K562 (cell line): Measurements from ENCODE around the gene VIM. TPM values are rescaled to one million over a fixed set of nuclear protein-coding genes. Genes with fewer than 3 reads are reported as not detected.

ENCODE experiments used
- BMI1 ChIP-seq: fragments of 150-350 bp; IDR thresholded peaks from 2 replicates; pipeline ENCODE4 v1.6.1; 2014; ENCODE audit warnings: low read length
- CC2D1A ChIP-seq: fragments of 450-650 bp; IDR thresholded peaks from 2 replicates; pipeline ENCODE4 v1.6.1; 2017; ENCODE audit warnings: mild to moderate bottlenecking
- CCNT2 ChIP-seq: IDR thresholded peaks from 2 replicates; pipeline ENCODE4 v1.6.1; 2011; ENCODE audit warnings: borderline replicate concordance, low read depth, mild to moderate bottlenecking, moderate library complexity, mixed read lengths, low read length; ENCODE audit not compliant: insufficient read length; ENCODE audit errors: extremely low read depth
- CREB1 ChIP-seq, 2 experiments: sonication (generic) in 1 of 2; formaldehyde crosslinking in 1 of 2; IDR thresholded peaks; 2 replicates each; pipeline versions ENCODE4 v1.6.1 to v1.8.0; 2012 to 2022; ENCODE audit warnings: inconsistent platforms in 1 of 2, mild to moderate bottlenecking in 1 of 2, missing genetic modification reagents in 1 of 2, moderate library complexity in 1 of 2
- DDX20 ChIP-seq: fragments of 450-650 bp; IDR thresholded peaks from 2 replicates; pipeline ENCODE4 v1.6.1; 2016; ENCODE audit warnings: missing genetic modification characterization, low read depth, mild to moderate bottlenecking, missing compliant biosample characterization, moderate library complexity
- E2F3 ChIP-seq: fragments of 250-450 bp; sonication (Bioruptor Pico); IDR thresholded peaks from 2 replicates; pipeline ENCODE4 v1.4.0; 2020; ENCODE audit warnings: mild to moderate bottlenecking
- EP300 ChIP-seq: IDR thresholded peaks from 2 replicates; pipeline ENCODE4 v1.6.1; 2012; ENCODE audit warnings: low read length, improper control_type of control experiment
- HIVEP1 ChIP-seq: fragments of 250-450 bp; sonication (Bioruptor Pico); IDR thresholded peaks from 2 replicates; pipeline ENCODE4 v1.4.0; 2020; ENCODE audit warnings: mild to moderate bottlenecking
- JUN ChIP-seq, 2 experiments: sonication (generic) in 1 of 2; formaldehyde crosslinking in 1 of 2; IDR thresholded peaks; 2 replicates each; pipeline versions ENCODE4 v1.6.1 to v1.8.0; 2012 to 2022; ENCODE audit warnings: borderline replicate concordance in 2 of 2, mild to moderate bottlenecking in 2 of 2, improper control_type of control experiment in 1 of 2, low read depth in 1 of 2, low read length in 1 of 2, missing genetic modification reagents in 1 of 2
- MXI1 ChIP-seq: IDR thresholded peaks from 2 replicates; pipeline ENCODE4 v1.6.1; 2011; ENCODE audit warnings: low read depth, mild to moderate bottlenecking, improper control_type of control experiment, low read length
- PHB2 ChIP-seq: fragments of 450-650 bp; IDR thresholded peaks from 2 replicates; pipeline ENCODE4 v1.6.1; 2017; ENCODE audit warnings: low read depth
- RFX5 ChIP-seq: IDR thresholded peaks from 2 replicates; pipeline ENCODE4 v1.6.1; 2011; ENCODE audit warnings: low read depth, mild to moderate bottlenecking, improper control_type of control experiment, low read length
- TARDBP ChIP-seq: fragments of 450-650 bp; IDR thresholded peaks from 2 replicates; pipeline ENCODE4 v1.6.1; 2016
- ZBTB1 ChIP-seq: sonication (generic); formaldehyde crosslinking; IDR thresholded peaks from 2 replicates; pipeline ENCODE4 v1.8.1; 2023; ENCODE audit warnings: missing genetic modification reagents, low read depth, mild to moderate bottlenecking, borderline replicate concordance
- ZNF589 ChIP-seq: fragments of 200-800 bp; sonication (Bioruptor generic); IDR thresholded peaks from 2 replicates; pipeline ENCODE4 v1.6.1; 2016; ENCODE audit warnings: low read depth, missing genetic modification characterization, missing compliant biosample characterization
- polyA plus RNA-seq, 8 experiments: library from polyadenylated mRNA; depleted of rRNA in 4 of 8; stranded (reverse) in 5 of 8; unstranded in 3 of 8; fragments of >200 nt; fragmentation: Nextera tagmentation in 2 of 8; fragmentation: Illumina TruSeq in 1 of 8; extraction: Ambion mirVana in 2 of 8; extraction: Trizol in 1 of 8; gene quantifications; 2 replicates each; pipeline versions ENCODE4 v1.2.1 to v1.2.3, GENCODE V29; 2011 to 2014; ENCODE audit warnings: inconsistent platforms in 1 of 8, missing spikeins in 1 of 8
- total RNA-seq, 7 experiments: library from RNA; depleted of rRNA in 6 of 7; stranded (reverse); fragments of >200 nt in 6 of 7; fragmentation: Illumina TruSeq in 2 of 7; extraction: Trizol in 2 of 7; gene quantifications; 2 replicates each; pipeline versions ENCODE4 v1.2.1 to v1.2.3, GENCODE V29; 2011 to 2021; ENCODE audit warnings: low replicate concordance in 1 of 7
- TF ChIP-seq, protein P1 (sequence below): fragments of 250-450 bp; sonication (Bioruptor Pico); IDR thresholded peaks from 2 replicates; pipeline ENCODE4 v1.4.0; 2020
- TF ChIP-seq, protein P2 (sequence below): fragments of 250-450 bp; sonication (Bioruptor Pico); IDR thresholded peaks from 2 replicates; pipeline ENCODE4 v1.8.0; 2022; ENCODE audit warnings: moderate library complexity, mild to moderate bottlenecking, inconsistent platforms
- TF ChIP-seq, protein P3 (sequence below): fragments of 250-450 bp; sonication (Bioruptor Pico); IDR thresholded peaks from 2 replicates; pipeline ENCODE4 v1.6.1; 2021; ENCODE audit warnings: mild to moderate bottlenecking
- TF ChIP-seq, protein P4 (sequence below): fragments of 450-650 bp; IDR thresholded peaks from 2 replicates; pipeline ENCODE4 v1.6.1; 2016; ENCODE audit warnings: antibody characterized with exemption

The VIM gene
- total and polyA plus RNA-seq, 9 of the 15 experiments (the other 6 are each of a cell fraction or from before 2014, with no cell fraction given) = 86.0 to 621 (median 383) TPM

DNA sequence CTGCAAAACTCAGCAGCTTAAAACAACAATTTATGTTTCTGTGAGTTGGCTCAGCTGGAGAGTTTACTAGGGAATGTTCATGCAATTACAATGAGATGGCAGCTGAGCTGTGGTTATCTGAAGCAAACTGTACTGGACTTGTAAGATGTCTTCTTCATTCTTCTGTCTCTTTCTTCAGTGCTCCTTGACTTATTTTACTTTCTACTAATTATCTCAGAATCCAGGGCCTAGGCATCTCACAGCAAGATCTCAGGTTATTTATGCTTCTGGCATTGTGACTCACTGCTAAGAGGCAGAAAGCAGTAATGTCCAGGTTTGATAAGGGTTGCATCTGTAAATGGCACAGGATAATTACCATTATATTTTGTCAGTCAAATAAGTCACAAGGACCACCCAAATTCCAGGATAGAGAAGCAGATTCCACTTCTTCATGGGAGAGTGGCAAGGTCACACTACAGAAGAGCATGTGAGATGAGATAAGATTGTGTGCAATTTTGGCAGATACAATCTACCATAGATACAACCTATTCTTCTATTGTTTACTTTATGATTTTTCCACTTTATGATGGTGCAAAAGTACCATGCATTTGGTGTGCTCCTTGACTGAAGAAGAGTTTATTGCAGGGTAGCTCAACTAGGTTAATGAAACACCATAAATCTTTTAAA, 16.8 kb downstream of the VIM start (continued):
- TF ChIP-seq, protein P1, sequence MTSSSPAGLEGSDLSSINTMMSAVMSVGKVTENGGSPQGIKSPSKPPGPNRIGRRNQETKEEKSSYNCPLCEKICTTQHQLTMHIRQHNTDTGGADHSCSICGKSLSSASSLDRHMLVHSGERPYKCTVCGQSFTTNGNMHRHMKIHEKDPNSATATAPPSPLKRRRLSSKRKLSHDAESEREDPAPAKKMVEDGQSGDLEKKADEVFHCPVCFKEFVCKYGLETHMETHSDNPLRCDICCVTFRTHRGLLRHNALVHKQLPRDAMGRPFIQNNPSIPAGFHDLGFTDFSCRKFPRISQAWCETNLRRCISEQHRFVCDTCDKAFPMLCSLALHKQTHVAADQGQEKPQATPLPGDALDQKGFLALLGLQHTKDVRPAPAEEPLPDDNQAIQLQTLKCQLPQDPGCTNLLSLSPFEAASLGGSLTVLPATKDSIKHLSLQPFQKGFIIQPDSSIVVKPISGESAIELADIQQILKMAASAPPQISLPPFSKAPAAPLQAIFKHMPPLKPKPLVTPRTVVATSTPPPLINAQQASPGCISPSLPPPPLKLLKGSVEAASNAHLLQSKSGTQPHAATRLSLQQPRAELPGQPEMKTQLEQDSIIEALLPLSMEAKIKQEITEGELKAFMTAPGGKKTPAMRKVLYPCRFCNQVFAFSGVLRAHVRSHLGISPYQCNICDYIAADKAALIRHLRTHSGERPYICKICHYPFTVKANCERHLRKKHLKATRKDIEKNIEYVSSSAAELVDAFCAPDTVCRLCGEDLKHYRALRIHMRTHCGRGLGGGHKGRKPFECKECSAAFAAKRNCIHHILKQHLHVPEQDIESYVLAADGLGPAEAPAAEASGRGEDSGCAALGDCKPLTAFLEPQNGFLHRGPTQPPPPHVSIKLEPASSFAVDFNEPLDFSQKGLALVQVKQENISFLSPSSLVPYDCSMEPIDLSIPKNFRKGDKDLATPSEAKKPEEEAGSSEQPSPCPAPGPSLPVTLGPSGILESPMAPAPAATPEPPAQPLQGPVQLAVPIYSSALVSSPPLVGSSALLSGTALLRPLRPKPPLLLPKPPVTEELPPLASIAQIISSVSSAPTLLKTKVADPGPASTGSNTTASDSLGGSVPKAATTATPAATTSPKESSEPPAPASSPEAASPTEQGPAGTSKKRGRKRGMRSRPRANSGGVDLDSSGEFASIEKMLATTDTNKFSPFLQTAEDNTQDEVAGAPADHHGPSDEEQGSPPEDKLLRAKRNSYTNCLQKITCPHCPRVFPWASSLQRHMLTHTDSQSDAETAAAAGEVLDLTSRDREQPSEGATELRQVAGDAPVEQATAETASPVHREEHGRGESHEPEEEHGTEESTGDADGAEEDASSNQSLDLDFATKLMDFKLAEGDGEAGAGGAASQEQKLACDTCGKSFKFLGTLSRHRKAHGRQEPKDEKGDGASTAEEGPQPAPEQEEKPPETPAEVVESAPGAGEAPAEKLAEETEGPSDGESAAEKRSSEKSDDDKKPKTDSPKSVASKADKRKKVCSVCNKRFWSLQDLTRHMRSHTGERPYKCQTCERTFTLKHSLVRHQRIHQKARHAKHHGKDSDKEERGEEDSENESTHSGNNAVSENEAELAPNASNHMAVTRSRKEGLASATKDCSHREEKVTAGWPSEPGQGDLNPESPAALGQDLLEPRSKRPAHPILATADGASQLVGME (CRISPR knock-in tag) = no peak
- TF ChIP-seq CREB1 (IDR thresholded peaks at IDR 0.05) (no peak), CREB1 (CRISPR knock-in tag; IDR thresholded peaks at IDR 0.05) (no peak), DDX20 (tag) (no peak), ZNF589 (no peak), ZBTB1 (no peak), EP300 (peak; percentile 77; the same call in 1 of the 2 replicates), JUN (IDR thresholded peaks at IDR 0.05; ENCODE audit: borderline replicate concordance, low read depth, low read length) (peak; percentile 42; the same call in 1 of the 2 replicates), JUN (CRISPR knock-in tag; IDR thresholded peaks at IDR 0.05; ENCODE audit: borderline replicate concordance) (no peak), MXI1 (no peak), TARDBP (no peak), BMI1 (no peak), PHB2 (no peak), E2F3 (no peak), RFX5 (no peak), CCNT2 (peak; percentile 55), HIVEP1 (CRISPR knock-in tag) (no peak), CC2D1A (no peak)
- TF ChIP-seq, protein P2, sequence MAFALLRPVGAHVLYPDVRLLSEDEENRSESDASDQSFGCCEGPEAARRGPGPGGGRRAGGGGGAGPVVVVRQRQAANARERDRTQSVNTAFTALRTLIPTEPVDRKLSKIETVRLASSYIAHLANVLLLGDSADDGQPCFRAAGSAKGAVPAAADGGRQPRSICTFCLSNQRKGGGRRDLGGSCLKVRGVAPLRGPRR (CRISPR knock-in tag) = no peak
- TF ChIP-seq, protein P3, sequence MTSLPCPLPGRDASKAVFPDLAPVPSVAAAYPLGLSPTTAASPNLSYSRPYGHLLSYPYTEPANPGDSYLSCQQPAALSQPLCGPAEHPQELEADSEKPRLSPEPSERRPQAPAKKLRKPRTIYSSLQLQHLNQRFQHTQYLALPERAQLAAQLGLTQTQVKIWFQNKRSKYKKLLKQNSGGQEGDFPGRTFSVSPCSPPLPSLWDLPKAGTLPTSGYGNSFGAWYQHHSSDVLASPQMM (CRISPR knock-in tag) = no peak
- TF ChIP-seq, protein P4, sequence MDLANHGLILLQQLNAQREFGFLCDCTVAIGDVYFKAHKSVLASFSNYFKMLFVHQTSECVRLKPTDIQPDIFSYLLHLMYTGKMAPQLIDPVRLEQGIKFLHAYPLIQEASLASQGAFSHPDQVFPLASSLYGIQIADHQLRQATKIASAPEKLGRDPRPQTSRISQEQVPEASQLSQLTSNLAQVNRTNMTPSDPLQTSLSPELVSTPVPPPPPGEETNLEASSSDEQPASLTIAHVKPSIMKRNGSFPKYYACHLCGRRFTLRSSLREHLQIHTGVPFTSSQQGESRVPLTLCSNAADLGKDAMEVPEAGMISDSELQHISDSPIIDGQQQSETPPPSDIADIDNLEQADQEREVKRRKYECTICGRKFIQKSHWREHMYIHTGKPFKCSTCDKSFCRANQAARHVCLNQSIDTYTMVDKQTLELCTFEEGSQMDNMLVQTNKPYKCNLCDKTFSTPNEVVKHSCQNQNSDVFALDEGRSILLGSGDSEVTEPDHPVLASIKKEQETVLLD = no peak
